Stimulated activated CD4-positive, alpha-beta T cell treated with anti-CD3 and anti-CD28 coated beads, Interleukin-2, amount 100 ng/mL, for 4 hours (primary cell): ENCODE measurements around the gene LFNG.

Experiments used
- DNase-seq: peaks from one replicate; pipeline ENCODE4 v3.0.0-alpha.2; 2020; ENCODE audit warnings: low read depth

The LFNG gene

DNA sequence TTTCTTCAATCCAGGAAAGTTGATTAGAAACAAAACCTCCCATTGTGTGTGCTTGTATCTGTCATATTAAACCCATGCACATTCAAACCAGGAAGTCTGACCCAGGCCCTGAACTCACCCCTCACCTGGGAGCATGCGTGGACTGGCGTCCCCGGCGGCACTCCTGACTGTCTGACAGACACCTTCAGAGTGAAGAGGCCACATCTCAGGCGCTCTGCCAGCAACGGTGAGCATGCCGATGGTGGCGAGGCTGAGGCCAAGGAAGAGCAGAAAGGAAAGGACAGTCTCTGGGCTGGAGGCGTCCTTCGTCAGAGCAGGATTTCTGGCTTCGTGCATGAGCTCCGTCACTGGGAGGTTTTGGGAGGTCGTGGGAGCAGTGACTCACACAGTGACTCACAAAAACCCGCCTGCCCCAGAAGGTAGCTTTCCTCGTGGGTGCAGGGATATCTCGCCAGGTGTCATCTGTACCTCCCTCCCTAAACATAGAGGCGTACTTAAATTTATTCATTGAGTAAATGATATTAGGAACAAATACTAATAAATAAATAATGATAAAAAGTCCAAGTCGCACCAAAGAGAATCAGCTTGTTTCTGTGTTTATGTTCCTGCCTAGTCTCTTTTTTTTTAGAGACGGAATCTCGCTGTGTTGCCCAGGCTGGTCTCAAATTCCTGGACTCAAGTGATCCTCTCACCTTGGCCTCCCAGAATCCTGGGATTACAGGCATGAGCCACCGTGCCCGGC is 52.7 kb downstream of the LFNG start:
- DNase-seq, result peak; percentile 23

DNA sequence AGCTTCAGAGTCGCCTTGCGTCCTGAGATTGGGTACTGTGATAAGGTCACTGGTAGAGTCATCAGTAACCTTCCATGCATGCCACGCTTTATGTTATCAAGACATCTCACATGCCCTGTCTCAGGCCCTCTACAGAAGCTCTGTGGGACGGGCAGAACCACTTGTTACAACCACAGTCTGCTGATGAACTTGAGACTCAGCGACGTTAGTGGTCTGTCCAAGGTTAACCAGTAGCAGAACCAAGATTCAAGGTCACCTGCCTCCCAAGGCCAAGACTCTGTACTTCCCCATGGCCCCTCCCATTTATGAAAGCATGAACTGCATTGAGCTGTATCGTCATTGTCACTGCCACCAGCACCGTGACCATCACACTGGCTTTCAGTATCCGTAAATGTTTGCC is 54.2 kb downstream of the LFNG start:
- DNase-seq, result no peak

DNA sequence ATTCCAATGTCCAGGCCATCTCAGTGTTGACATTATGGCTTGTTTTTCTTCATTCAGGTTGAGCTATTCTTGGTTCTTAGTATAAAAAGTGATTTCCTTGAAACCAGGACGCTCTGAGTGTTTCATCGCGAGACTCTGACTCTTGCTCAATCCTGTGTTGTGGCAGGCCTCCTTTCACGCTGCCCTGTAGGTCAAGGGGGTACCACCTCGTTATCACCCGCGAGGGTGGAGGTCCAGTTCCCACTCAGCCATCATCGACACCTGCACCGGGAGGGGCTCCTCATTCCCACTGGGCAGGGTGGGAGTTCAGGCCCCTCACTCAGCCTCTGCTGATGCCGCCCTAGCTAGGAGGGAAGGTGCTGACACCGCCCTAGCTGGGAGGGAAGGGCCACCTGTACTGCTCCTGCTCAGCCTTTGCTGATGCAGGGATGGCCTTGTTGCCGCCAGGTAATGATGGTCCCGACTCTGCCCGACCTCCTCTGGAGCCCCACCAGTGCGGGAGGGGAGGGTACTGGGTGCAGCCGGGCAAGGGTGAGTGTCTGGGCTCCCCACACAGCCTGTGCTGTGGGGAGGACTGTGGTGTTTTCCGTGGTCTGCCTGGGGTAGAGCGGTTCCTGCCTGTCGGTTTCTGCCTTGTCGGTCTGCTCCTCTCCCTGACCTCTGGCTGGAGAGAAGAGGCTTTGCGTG is 55.6 kb downstream of the LFNG start:
- no peak for DNase-seq

DNA sequence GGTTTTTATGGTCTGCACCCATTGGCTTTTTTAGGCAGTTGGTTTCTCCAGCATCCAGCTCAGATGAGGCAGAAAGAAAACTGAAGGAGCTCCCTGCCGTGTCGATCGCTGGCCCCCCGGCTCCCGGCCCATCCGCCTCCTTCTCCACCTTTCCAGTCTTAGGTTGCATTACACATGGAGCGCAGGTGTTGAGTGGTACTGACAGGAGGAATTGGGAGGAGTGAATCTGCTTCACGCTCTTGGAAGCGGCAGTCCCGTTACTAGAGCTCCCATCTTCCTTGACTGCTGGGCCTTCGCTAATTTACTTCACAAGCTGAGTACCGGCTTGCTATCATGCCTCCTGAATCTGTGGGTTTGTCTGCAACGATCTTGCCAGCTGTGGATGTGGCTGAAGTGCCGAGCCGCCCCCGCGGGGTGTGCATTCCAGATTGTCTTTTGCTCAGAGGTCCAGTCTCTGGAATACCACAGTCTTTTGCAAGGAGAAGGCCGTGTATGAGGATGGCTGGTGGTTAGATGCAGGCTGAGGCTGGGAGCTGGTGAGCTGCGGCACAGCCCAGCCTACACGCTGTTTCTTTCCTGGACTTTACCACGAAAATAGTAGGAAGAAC is 56.3 kb downstream of the LFNG start:
- no peak for DNase-seq

GRCh38 chr7:2576742-2577491 is 57.3 kb downstream of the LFNG start:
- no peak for DNase-seq
